Effector CD8-positive, alpha-beta T cell (primary cell): ENCODE results near the gene KAZN.
"Not testable (repeated sequence)": the region's sequence is repeated elsewhere in the genome, so short reads cannot be mapped to it uniquely, and the experiment has no call there.

Experiments used
- DNase-seq: peaks from one replicate; lab custom pipeline; 2025; lab: John Stamatoyannopoulos, UW

The KAZN gene

DNA sequence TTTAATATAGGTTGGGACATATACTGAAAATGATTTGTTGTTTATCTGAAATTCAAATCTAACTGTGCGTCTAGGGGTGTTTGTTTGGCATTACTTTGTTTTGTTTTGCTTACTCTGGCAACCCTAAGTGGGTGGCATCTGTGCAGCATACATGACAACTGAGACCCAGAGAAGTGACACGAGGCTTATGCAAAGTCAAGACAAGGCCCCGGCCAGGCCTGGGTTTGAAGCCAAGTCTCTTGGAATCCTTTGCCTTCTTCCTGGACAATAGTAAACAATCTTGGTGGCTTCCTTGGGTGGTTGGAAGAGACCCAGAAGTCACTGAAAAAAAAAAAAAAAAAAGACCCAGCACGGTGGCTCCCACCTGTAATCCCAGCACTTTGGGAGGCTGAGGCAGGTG, 357.5 kb downstream of the KAZN start:
- DNase-seq, result no peak

DNA sequence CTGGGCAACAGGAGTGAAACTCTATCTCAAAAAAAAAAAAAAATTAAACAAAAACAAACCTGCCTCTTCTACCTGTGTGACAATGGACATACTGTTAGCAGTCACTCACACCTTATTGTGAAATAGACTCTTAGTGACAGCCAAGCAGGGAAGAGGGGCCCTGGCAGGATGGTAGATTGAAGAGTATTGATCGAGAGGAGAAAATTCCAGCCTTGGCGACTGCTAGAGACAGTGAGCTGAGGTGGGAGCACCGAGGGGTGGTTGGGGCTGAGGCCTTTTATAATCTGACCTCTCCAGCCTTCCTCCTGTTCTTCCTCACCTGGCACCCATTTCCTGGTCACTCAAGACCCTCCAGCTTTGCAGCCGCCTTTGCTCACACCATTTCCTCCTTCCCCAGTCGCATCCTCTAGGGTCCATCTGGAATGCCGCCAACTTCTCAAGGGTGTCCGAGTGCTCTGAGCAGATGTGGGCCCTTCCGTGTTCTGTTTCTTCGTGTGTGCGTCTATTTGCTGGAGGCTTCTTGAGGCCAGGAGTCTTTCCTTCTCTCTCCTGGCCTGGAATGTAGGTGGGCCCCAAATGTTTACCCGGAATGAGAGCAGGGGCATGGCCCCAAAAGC, 358.2 kb downstream of the KAZN start:
- DNase-seq, result no peak

DNA sequence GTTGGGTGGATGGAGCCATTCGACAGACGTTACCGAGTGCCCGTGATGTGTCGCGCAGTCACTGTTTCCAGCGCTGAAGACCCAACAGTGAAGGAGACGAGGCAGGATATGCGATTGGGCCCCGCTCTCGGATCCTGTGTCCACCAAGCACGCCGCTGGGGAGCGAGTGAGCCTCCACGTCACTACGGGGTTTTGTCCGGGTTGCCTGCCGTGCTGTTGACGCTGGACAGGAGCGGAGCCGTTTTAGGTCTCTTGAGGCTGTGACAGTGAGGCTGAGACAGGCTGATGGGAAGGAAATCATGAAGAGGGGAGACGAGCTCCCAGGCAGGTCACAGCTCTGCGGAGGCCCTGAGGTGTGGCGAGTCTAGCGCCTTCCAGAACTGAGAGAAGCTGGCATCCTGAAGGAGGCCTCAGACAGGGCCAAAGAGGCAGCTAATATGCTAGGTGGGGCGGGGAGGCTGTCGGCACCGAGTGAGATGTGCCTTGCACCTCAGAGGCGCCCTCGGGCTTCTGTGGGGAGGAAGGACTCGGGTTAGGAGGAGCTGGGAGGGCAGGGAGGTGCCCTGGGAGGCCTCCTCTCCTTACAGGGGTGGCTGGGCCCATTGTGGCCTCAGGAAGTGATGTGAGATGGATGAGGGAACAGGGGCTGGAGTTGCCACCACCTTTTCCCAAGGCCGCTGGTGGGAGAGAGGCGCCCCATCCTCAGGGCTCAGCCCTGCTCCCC, 359.1 kb downstream of the KAZN start:
- no peak for DNase-seq

DNA sequence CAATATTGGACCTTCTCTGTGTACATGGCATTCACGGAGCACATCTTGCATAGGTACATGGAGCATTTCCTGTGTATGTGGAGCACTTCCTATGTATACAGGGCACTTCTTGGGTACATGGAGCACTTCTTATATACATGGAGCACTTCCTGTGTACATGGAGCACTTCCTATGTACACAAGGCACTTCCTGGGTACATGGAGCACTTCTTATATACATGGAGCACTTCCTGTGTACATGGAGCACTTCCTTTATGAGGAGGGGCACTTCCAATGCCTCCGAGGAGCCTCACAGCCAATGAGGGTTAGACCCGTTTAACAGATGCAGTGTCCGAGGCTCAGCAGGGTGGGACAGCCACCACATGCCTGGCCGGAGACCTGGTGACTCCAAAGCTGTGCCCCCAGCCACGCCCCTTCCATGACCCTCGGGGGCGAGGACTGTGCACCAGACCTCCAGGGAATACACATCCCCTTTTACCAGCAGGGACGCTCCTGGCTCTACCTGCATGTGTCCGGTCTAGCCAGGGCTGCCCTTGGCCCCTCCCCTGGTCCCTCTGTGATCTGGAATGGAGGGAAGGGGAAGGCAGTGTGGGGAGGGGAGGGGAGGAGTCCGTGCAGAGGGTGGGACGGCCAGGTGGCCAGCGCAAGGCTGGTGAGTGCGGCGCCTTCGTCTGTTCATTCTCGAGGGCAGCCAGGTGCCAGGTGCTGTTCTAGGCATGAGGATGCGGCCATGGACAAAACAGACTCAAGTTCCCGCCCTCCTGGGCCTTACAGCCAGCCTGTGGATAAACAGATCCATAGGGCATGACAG, 360.0 kb downstream of the KAZN start:
- no peak for DNase-seq

DNA sequence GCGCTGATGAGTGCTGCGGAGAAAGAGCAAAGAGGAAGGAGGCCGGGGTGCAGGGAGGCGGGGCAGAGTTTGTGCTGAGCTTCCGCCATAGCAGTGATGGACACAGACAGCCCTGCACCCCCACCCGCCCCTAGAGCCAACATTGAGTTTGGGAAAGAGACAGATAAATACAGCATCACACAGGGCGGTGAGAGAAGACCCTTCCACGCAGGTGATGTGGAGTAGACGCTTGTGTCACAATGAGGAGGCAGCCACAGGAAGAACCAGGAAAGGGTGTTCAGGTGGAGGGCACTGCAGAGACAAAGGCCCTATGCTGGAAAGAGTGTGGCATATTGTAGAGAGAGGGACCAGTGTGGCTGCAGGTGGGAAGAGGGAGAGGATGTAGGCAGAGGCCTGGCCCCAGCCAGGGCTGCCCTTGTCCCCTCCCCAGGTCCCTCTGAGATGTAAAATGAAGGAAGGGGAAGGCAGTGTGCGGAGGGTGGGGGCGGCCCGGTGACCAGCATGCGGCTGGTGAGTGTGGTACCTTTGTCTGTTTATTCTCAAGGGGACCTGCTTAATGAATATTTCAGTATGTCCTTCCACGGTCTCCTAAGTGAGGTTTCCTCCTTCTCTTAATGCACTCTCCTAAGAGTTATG, 360.7 kb downstream of the KAZN start:
- DNase-seq, result no peak

DNA sequence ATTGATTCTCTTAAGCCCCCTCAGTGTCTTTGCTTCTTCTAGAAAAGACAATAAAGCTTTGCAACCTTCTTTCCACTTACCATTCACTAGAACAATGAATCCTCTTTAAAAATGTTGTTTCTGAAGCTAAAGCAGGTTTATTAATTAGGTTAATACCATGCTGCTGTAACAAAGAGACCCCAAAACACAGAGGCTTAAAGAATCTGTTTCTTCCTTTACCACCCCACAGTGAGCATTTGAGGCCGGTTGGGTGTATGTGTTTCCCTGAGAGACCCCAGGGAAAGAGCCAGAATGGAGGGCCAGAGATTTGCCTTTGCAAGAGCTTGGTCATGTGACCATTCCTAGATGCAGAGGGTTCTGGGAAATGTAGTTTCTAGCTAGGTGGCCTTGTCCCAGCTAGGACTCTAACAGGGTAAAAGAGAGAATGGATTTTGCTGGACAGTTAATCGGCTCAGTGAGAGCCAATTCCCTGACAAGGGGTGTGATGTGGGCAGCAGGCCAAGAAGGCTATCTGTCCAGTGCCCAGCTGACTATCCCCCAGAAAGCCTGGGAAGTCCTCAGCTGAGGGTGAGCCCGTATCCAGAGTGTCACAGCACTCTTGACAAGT, 363.3 kb downstream of the KAZN start:
- DNase-seq, result no peak

DNA sequence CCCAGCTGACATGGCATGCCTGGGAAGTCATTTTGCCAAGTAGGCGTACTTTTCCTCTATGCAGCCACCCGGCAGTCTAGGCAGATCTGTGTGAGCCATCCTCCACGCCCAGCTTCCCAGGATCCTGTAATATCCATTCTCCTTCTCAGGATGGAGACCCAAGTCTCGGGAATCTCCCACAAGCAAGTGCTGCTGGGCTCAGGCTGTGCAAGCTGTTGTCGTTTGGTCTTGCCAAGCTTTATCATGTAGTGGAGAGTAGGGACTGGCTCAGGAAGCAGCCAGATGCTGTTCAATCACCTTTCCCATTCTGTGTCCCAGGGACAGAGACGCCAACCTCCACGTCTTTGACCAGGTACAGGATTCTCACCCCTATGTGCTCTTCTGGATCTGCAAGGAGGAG, 363.9 kb downstream of the KAZN start:
- no peak for DNase-seq

DNA sequence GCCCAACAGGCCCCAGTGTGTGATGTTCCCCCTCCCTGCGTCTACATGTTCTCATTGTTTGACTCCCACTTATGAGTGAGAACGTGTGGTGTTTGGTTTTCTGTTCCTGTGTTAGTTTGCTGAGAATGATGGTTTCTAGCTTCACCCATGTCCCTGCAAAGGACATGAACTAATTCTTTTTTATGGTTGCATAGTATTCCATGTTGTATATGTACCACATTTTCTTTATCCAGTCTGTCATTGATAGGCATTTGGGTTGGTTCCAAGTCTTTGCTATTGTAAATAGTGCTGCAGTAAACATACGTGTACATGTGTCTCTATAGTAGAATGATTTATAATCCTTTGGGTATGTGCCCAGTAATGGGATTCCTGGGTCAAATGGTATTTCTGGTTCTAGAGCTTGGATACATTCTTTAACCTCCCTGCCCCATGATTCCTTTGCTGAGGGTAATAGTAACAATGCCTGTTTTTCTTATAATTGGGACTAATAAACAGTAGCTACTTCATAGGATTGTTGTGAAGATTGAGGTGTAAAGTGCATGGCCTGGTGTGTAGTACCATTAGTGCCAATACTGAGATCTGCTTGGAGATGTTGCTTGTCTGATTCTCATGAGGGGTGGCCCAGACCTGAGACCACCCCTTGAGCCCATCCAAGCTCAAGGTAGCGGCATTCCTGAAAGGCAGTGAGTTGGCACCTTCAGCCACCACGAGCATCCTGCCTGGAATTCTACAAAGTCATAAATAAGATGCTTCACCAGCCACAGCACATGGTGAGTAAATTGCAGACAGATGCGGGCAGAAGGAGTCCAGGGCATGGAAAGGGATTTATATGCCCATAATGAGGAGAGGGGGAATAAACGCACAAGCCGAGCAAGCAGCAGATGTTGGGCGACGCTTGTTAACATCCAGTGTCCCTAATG, 365.6 kb downstream of the KAZN start:
- DNase-seq, result not testable (repeated sequence)

DNA sequence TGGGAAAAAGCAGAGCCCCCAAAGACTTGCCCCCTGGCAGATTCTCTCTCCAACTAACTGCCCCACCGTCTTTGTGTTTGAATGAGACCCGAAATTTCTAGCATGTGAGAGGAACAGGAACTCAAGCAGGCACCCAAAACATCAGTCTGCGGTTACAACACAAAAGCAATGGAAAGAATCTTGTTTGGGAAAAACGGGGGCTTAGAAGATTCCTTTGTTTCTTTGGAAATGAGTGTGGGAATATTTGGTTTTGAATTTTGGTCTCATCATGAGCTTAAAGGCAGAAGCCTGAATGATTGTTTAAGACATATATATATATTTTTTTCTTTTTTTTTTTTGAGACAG, 366.2 kb downstream of the KAZN start:
- DNase-seq, result no peak

DNA sequence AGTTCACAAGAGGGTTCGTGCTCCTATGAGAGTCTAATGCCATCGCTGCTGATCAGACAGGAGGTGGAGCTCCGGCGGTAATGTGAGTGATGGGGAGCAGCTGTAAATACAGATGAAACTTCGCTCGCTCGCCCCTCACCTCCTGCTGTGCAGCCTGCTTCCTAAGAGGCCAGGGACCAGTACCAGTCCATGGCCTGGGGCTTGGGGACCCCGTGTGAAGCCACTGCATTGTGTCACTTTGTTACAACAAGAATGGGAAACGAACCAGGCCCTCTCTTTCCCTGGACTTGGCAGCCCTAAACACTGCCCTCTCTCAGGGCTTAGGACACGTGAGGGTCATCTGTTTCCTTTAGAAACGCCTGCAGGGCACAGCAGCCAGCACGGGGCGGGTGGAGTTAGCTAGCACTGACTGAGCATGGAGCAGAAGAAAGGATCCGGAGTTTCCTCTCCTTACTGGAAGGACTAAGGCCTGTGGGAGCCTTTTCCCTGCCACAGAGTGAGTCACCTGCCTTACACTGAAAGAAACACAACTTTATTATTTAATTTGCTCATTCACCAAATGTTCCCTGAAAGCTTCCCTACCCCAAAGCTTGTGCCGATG, 369.9 kb downstream of the KAZN start:
- no peak for DNase-seq

DNA sequence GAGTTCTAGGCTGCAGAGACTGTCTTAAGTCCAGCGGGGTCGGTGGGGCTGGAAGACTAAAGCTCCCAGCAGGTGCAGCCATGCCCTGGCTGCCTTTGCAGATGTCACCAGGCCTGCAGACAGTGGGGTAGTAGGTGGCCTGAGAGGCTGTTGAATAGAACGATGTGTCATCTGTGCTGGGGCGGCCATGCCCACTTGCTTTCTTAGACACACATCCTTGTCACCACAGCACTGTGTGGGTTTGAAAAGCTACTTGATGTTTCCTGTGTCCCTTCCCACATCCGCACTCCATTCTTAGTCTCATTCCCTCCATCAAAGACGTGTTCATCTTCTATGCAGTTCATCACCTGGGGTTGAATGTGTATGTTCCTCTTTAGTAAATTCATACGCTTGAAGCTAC, 370.5 kb downstream of the KAZN start:
- DNase-seq, result no peak

DNA sequence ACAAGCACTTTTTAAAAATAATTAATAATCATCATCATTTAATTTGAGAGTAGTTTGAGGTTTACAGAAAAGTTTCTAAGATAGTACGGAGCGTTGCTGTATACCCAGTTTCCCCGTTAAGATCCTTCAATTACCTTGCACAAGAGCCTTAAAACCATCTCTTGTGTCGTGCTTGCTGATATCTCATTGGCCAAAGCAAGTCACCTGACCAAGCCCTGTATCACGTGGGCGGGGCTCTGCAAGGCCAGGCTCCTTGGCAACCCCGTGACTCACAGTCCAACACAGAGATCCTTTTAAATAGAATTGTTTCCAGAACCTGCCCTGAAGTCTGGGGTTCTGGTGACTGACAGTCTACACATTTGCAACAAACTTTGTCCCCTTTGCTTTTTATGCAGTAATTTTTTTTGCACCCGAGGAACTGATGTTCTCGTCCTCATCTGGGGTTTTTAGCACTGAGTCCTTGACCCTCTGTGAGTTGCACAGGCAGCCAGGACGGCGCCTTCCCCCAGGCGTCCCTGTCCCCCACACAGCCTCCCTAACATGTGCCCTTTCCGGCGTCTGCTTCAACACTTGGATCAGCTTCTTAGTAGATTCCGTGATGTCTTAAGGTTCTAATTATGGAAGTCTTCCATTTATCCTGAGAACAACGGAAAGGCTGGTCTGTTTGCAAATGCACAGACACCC, 371.8 kb downstream of the KAZN start:
- no peak for DNase-seq

DNA sequence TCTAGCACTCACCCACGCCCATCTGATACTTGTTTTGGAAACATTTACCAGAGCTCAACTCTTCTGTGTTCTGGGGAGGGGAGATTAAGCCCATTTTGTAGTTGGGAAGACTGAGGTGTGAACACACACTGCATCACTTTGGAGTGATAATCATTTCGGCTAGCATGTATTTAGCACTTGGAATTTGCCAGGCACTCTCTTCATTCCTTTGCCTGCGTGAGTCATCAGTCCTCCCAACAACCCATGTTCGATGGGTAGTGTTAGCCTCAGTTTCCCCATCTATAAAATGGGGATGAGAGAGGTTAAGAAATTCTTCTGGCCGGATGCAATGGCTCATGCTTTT, 372.3 kb downstream of the KAZN start:
- DNase-seq, result no peak

DNA sequence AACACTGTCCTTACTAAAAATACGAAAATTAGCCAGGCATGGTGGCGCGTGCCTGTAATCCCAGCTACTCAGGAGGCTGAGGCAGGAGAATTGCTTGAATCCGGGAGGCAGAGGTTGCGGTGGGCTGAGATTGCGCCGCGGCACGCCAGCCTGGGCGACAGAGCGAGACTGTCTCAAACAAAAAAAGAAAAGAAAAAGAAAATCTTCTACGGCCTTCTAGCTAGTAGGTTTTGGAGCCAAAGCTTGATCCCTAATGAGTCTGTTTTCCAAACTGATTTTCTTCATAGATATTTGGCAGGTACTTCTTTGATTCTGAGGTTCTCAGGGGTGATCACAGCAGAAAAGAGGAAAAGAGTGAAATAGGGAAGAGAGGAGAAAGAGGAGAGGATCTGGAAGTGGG, 372.7 kb downstream of the KAZN start:
- no peak for DNase-seq

DNA sequence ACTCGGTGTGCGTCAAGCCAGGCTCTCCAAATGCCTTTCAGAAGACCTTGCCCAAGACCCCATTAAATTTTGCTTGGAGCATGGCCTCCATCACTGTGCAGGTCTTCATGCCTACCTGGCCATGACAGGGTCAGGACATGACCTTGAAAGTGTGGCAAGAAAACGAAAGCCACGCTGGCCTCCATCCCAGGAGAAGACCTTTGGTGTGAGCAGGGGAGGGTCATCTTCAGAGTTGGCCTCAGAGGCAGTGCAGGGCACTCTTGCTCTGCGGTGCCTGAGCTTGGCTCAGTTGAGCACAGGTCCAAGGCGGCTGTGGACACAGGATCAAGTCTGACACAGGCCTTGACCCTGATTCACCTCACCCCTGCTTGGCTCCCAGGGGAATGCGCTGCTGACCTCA, 373.6 kb downstream of the KAZN start:
- no peak for DNase-seq

DNA sequence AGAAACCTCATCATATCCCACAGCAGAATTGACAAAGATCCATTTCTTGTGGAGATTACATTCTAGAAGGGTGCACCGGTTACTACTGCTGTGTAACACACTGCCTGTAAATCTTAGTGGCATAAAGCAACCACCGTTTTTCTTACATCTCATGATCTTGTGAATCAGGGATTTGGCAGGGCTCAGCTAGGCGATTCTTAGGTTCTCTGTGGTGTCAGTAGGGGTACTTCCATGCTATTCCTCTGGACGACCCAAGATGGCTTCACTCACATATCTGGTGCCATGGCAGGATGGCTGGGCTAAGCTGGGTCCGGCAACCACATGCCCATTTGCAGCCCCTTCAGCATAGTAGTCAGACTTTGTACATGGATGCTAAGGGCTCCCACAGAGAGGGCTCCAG, 375.3 kb downstream of the KAZN start:
- no peak for DNase-seq

DNA sequence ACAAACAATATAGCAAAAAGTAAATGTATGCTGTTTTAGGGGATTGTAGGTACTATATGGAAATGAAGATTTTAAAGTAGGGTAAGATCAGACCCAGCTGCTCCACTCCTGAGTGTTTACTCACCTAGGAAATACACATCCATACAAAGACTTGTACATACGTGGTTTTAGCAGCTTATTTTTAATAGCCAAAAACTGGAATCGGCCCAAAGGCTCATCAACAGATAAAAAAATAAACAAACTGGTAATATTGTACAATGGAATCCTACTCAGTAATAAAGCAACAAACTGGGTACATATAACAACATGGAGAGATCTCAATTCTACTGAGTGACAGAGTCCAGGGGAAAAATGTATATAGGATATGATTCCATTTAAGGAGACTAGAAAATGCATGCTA, 375.9 kb downstream of the KAZN start:
- no peak for DNase-seq

DNA sequence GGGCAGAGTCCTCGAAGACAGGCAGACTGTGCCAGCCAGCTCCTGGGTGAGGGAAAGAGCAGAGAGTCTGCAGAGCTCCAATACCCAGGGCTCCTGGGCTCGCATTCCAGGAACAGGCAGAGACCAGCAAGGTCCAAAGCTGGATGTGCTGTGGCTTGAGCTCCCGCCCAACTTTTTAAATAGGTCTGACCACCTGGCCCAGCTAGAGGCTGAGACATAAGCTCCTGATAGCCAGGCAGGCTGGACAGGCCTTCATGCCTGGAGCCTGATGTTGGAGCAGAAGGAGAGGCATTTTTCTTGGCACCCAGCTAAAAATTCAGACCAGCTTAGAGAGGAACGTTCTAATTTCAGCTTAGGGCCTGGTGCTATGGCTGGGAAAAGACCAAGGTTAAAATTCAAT, 376.6 kb downstream of the KAZN start:
- no peak for DNase-seq

DNA sequence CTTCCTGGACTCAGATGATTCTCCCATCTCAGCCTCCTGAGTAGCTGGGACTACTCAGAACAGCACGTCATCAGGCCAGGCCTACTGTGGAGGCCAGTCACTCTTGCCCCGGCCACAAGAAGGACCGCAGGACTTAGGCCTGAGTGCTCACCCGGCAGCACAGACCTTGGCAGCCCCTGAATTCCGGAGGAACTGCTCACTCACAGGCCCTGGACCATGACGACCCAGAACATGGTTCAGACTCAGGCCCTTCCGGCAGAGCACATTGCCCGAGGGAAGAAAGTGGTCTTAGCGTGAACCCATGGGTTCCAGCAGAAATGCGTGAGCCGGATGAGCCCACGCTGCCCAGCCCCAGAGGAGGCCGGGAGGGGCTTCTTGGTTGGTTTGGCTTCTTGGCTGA, 377.8 kb downstream of the KAZN start:
- DNase-seq, result no peak

DNA sequence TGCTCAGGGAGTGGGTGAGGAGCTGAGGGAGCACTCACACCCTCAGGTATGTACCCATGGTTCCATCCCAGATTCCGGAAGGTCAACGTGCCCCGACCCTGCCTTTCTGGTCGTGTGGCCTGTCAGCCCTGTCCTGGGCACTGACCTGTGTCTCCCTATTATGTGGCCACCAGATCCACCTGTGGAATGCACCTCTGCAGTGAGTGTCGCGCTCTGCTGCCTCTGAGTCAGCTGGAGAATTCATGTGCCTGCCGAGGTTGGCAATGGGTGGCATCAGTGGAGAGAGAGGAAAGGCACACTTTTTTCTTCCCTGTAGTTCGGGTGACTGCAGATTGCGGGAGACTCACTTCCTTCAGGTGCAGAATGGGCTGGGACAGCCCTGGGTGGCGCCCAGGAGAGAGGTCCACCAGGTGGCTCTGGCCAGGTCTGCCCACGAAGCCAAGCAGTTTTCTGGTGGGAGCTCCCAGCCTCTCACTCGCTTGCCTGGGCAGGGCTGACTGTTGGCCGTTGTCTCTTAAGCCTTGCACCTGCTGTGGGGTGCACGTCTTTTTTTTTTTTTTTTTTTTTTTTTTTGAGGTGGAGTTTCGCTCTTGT, 378.9 kb downstream of the KAZN start:
- DNase-seq, result no peak
